HG03060 (cell line): ENCODE results near the gene RIPPLY1.

Source experiments
- ATAC-seq: cut with Tn5 transposase; IDR thresholded peaks from one replicate; pipeline ENCODE4 v1.9.1; 2021; ENCODE audit warnings: low read depth, moderate number of reproducible peaks; ENCODE audit not compliant: unreplicated experiment

RIPPLY1 gene, protein sequence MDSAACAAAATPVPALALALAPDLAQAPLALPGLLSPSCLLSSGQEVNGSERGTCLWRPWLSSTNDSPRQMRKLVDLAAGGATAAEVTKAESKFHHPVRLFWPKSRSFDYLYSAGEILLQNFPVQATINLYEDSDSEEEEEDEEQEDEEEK

DNA sequence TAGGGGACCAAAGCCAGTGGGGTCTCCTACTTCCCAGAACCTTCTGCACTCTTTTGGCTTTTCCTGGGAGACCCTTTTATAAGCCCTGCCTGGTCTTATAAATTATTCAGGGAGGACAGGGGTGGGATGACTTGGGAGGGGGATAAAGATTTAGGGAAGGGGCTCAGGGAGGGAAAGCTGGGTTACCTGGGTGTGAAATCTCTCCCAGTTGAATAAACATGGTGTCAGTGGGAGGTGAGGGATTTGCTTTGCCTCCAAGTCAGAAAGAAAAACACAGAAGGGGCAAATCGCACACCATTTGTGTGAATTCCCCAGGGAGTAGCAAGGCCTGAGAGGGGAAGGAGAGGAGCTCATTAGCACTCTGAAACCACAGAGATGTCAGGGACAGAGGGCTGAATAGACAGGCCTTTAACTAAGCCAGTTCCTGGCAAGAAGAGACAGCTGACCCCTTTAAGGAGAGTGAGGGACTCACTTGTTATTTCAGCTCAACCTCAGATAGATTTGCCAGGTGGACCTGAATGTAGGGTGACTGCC, at the start of gene RIPPLY1:
TSS of gene RIPPLY1 (minus strand) at position 51 of the 534 bp plus-strand sequence. CDS start 54 bp downstream, outside the sequence.
- no peak for ATAC-seq

DNA sequence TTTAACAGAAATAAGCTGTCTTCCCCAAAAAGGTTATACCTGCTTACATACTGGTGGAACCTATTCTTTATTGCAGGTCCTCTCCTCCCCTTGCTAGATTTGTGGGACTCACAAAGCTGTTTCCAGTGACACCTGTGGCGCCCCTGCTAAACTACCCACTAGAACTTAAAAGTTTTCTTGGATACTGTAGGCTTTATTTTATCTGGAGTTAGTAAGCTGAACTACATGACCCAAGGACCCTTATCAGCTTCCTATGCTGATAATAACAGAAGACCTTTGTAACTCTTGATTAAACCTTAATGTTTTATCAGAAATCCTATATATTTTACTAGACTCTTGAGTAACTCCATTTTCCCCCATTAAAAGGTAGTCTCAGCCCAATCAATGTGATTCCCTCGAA, 49.4 kb upstream of the RIPPLY1 start:
- no peak for ATAC-seq

DNA sequence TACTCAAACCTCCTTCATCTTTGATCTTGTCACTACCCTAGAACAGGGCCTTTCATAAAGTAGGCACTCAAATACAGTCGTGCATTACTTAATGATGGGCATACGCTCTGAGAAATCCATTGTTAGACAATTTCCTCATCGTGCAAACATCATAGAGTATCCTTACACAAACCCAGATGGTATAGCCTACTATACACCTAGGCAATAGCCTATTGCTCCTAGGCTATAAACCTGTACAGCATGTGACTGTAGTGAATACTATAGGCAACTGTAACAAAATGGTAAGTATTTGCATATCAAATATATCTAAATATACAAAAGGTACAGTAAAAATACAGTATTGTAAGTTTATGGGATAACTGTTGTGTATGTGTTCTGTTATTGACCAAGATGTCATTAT, 48.9 kb upstream of the RIPPLY1 start:
- no peak for ATAC-seq

DNA sequence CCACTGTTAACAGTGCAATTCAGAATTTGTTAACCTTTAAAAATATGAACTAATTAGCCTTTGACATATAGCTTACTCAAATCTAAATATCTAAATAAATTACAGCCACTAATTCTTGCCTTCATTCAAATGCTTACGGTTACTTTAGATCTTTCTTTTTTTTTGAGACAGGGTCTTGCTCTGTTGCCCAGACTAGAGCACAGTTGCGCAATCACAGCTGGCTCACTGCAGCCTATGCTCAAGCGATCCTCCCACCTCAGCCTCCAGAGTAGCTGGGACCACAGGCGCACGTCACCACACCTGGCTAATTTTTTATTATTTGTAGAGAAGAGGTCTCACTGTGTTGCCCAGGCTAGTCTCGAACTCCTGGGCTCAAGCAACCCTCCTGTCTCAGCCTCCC, 48.1 kb upstream of the RIPPLY1 start:
- ATAC-seq: no peak

DNA sequence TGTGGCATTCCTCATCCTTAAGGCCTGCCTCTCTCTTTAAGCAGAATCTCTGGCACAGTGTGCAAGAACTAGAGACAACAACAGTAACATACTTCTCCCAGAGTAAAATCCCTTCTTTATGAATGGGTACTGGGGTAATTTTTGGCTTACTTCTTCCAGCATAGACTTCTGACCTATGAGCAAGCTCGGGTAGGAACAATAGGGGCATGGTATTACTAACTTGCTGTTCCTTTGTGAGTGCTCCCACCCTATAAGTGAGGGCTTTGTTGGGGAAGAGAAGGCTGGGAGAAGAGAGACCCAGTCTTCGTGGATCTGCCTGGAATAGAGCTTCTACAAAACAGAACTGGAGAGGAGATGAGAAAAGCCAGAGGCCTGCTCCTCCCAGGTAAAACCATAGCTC, 47.2 kb upstream of the RIPPLY1 start:
- no peak for ATAC-seq

DNA sequence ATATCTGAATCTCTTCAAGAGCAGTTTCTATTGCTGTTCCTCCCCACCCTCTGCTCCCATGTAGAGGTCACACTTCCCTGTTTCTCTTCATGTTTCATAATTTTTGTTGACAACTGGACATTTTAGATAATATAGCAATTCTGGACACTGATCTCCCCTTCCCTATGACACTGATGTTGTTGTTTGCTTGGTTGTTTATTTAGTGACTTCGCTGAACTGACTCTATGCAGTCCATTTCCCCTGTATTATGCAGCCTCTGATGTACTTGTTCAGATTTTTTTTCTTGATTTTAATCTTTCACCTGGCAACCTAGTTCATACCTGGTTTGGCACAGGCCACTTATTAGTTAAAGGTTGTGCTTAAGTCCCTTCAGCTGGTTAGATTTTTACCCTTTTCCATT, 46.2 kb upstream of the RIPPLY1 start:
- ATAC-seq: no peak

DNA sequence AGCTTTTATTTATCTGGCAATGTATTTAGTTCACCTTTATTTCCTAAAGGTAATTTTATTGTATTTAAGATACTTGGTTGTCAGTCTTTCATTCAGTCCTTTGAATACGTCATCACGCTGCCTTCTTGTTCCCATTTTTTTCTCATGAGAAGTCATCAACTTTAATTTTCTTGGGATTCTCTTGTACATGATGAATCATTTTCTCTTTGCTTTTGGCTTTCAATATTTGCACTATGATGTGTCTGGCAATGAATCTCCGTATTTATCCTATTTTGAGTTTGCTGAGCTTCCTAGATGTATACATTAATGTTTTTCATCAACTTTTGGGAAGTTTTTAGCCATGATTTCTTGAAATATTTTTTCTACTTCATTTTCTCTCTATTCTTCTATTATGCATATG, 45.5 kb upstream of the RIPPLY1 start:
- ATAC-seq: no peak

DNA sequence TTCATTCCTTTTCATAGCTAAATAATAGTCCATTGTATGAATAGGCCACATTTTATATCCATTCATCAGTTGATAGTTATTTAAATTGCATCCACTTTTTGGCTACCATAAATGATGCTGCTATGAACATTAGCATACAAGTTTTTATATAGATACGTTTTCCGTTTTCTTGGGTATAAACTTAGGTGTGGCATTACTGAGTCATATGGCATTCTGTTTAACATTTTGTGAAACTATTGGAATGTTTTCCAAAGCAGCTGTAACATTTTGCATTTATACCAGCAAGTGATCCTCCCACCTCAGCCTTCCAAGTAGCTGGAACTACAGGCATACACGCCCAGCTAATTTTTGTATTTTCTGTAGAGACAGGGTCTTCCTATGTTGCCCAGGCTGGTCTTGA, 43.3 kb upstream of the RIPPLY1 start:
- ATAC-seq: no peak

DNA sequence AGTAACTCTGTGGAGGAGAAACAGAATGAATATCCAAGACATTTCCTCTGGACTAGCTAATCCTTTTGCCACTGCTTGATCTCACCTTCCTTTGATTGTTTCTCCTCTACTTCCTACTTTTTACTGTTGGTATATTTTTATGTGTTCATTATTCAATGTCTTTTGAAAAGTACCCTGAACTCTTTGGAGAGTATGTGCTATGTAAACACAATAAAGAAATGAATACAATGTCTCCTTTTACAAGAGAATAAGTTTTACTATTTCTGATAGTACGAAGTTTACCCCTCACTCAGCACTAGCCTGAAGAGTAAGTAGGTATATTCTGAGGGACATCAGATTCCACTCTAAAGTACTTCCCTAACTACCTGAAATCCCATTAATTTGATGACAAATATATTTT, 36.9 kb upstream of the RIPPLY1 start:
- no peak for ATAC-seq

DNA sequence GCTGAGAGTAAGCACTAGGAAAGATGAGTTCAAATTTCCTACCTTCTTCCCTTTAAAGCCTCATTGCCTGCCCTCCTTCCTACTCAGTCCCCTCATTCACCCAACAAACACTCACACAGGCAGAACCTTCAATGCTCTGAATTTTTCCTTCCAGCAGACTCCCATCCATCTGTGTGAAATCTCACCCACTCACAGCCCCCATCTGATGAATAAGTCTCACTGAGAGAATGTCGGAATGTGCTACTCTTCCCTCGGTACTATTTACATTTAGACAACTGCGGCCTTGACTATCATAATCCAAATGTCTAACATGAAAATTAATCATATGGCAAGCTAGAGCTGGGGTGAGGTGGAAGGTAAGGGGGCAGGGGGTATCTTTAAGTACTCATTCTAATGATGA, 36.4 kb upstream of the RIPPLY1 start:
- ATAC-seq: no peak

DNA sequence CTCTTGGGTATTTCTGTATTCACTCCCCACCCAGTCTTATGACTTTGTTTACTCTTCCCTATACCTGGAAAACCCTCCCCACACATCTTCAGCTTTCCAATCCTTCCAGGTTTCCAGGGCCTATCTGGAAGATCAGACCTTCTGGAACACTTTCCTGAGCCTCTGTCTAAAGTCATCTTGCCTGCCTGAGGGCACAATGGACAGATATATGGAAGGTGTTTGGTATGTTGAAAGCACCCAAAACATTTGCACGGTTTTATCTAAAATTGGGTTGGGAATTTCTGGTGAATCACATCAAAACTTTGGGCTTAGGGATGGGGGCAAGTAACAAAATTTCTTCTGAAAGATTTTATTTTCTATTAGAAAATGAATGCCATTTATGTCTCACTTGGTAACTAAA, 33.1 kb upstream of the RIPPLY1 start:
- ATAC-seq: no peak

DNA sequence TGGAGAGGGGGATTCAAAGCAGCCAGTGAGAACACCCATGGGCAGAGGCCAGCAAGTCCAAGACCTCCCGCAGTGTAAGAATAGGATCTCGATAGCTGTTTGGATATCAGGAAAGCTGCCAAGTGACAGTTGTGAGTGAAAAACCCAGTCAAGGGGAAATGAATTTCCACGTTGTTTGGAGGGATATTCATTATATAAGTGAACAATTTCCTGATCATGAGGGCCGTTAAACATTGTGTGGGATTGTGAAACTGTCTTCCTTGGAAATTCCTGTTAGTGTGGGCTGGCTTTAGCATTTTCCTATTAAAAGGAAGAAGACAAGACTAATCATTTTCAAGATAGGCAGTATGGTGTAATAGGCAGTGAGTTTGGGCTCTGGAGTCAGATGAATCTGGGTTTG, 32.0 kb upstream of the RIPPLY1 start:
- ATAC-seq: no peak

DNA sequence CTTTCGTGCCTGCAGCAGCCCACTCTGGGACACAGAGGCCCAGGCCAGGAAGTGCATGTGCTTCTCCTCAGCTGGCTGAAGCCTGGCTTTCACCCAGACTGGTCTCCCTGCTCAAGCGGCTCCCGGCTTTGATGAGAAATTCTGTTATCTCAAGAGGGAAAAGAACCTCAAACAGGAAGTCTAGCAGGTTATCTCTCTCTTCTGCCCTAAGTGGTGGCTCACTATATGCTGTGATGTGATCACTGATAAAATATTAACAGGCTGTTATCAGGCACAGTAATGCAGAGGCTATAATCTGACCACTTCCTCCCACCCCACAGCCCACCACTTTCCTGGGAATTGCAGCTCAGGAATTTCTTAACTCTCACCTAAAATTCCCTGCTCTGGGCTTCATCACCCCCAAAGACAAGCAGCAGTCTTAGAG, 30.4 kb upstream of the RIPPLY1 start:
- ATAC-seq: no peak

DNA sequence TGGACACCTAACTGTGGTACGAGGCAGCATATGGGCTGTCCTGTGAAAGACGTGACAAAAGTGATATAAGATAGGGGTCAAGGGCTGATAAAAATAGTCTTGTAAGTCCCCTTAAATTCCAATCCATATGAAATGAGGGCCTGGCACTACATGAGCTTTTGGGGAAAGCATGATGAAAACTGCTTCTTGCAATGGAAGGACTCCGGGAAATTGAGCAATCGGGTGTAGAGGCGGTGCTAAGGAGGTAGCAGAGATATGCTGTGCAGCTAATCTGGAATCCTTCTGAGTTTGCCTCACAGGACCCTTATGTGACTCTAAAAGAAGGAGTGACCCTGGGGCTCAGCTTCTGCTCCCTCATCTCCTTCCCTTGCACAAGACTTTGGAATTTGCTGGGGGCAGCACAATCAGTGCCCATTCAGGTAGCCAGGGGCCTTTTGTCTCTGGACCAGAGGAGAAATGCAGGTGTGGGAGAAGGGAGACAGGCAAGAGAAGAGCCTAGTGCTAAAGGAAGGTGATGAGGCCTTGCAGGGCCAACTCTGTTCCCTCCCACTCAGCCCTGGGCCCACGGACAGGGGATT, 29.9 kb upstream of the RIPPLY1 start:
- no peak for ATAC-seq

DNA sequence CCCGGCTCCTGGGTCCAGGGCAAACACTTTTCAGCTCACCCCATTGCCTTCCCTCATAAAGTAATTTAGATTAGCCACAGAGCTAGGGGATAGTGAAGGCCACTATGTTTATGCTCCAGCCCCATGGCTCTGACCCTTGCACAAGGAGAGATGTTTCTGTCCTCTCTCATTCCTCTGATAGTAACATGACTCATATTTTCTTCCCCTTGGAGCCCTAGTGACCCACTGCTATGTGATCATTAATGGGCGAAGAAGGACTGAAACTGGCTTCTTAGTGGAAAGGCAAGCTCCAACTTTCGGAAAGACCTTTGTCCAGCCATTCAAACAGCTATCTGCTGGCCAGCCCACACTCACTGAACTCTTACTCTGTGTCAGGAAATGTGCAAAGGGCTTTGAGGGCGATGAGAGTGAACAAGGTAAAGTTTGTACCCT, 29.4 kb upstream of the RIPPLY1 start:
- ATAC-seq: no peak

DNA sequence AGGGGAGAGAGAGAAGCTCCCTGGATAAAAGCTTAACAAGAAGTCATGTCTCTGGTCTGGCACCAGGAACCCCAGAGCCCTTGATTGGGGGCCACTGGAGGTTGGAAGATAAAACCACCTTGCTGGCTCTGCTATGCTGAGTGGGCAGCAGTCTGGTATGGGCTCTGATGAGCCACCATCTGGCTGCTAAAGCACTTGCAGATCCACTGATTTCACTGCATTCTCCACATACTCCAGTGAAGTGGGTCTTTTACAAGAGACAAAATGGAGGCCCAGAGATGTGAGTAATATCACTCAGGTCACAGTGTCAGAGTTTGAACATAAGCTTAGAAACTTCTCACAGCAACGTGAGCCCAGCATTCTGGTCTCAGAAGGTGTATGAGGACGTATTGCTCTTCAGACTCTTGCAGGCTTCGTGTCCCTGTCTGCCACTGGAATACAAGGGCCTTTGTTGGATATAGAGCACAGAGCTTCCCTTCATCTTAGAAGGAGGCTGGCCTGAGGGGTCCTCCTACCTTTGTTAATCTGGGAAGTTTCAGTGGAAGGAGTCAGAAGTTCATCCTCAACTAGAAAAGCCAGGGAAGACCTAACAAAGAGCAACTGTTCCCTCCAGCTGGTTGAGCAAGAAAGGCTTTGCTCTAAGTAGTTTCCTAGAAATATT, 28.8 kb upstream of the RIPPLY1 start:
- no peak for ATAC-seq

DNA sequence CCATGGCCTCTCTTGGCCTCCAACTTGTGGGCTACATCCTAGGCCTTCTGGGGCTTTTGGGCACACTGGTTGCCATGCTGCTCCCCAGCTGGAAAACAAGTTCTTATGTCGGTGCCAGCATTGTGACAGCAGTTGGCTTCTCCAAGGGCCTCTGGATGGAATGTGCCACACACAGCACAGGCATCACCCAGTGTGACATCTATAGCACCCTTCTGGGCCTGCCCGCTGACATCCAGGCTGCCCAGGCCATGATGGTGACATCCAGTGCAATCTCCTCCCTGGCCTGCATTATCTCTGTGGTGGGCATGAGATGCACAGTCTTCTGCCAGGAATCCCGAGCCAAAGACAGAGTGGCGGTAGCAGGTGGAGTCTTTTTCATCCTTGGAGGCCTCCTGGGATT, 25.1 kb upstream of the RIPPLY1 start:
- no peak for ATAC-seq

DNA sequence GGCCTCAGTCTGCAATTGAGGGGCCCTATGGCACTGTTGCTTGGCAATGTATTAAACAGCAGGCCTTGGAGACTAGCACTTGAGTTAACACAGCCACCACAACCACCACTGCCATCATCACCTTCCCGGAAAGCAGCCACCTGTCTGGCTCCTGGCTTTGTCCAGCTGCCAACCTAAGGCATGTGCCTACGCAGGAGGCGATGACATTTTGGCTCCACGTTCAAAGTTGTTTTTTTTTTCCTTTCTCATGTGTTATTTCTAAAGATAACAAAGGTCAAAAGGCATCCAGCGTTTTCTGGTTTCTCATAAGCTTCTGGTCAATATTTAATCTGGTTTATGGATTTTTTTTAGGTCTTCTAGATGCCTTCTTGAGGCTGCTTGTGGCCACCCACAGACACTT, 24.6 kb upstream of the RIPPLY1 start:
- ATAC-seq: no peak

DNA sequence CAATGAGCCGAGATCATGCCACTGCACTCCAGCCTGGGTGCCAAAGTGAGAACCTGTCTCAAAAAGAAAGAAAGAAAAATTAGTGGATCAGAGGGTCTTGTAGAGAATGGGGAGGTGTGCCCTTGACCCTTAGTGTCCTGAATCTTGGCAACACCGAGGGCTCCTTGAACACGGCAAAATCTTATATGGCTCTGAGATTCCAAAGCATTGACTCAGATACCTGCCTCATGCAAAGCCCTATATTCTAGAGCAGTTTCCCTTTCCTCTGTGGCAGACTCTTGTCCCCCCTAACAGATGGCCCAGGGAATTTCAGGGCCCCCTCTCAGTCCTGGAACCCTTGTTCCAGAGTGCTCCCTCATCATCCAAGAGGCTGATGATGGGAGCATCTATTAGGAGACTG, 23.9 kb upstream of the RIPPLY1 start:
- ATAC-seq: no peak

DNA sequence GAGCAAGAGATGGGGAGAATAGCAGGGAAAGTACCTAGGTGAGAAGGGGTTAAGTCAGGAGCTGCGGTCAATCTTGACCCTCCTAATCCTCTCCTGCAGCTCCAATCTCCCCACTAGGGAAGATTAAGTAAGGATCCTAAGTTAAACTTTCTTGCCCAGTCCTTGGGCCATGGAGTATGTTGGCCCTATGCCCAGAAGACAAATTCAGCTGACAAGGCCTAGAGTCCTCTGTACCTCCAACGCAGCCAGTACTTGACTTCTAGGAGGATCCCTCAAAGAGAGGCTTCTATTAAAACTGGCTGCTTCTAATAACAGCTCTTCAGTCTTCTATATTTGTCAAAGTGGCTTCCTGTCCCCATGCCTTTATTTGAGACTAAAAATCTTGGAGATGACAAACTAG, 18.5 kb upstream of the RIPPLY1 start:
- ATAC-seq: no peak

DNA sequence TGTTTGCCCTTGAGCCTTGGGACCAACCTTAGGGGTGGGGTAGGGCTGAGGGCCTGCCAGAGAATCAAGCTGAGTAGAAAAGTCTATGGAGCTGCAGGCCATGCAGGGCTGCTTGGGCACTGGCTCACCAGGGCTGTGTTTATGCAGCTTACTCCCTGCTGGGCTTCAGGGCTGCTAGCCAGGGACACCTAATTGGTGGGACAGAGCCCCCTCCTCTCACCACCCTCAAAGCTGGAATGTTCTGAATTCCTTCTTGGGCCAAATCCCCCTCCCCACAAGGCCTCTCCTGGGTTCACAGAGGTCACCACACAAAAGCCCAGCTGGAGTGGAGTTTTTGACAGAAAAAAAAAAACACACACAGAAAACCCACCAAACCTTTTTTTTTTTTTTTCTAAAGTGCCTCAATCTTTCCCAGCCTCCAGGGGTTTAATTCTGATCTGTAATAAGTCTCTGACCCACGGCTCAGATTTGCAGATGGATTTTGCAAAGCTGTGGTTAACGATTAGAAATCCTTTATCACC, 16.9 kb upstream of the RIPPLY1 start, which contains the start of gene CLDN2:
TSS of gene CLDN2 (plus strand) at position 471 of the 521 bp plus-strand sequence. CDS start 7,827 bp downstream, outside the sequence.
- ATAC-seq: no peak
